ENCODE data around the gene RGS19.
"Not testable (repeated sequence)": the region's sequence is repeated elsewhere in the genome, so short reads cannot be mapped to it uniquely, and the experiment has no call there.

The RGS19 gene

GRCh38 chr20:64079273-64080012, at the start of gene RGS19:
RGS19 (minus strand) TSS chr20:64079518; CDS start chr20:64076886, 2,632 bp downstream.
- DNase-seq (ENCODE audit: low read depth, low spot score) = peak; percentile 46

GRCh38 chr20:64123517-64123916, 44.2 kb upstream of the RGS19 start:
- DNase-seq (ENCODE audit: low read depth, low spot score) = not testable (repeated sequence)

GRCh38 chr20:64122927-64123326, 43.6 kb upstream of the RGS19 start:
- not testable (repeated sequence) for DNase-seq (ENCODE audit: low read depth, low spot score)

- no peak for DNase-seq (ENCODE audit: low read depth, low spot score)
These were observed 42.3 kb upstream of the RGS19 start for GRCh38 chr20:64121586-64121985.

GRCh38 chr20:64119681-64120341, 40.5 kb upstream of the RGS19 start:
- DNase-seq (ENCODE audit: low read depth, low spot score) = no peak

GRCh38 chr20:64119301-64119680, 40.0 kb upstream of the RGS19 start:
- DNase-seq (ENCODE audit: low read depth, low spot score) = no peak

- DNase-seq (ENCODE audit: low read depth, low spot score) = not testable (repeated sequence)
These were observed 38.1 kb upstream of the RGS19 start for GRCh38 chr20:64117432-64117777.

GRCh38 chr20:64116541-64117431, 37.5 kb upstream of the RGS19 start:
- DNase-seq (ENCODE audit: low read depth, low spot score) = no peak

- DNase-seq (ENCODE audit: low read depth, low spot score) = no peak
These were observed 36.7 kb upstream of the RGS19 start for GRCh38 chr20:64116016-64116415.

- no peak for DNase-seq (ENCODE audit: low read depth, low spot score)
These were observed 36.0 kb upstream of the RGS19 start for GRCh38 chr20:64115171-64115911.

GRCh38 chr20:64114356-64114971, 35.1 kb upstream of the RGS19 start:
- no peak for DNase-seq (ENCODE audit: low read depth, low spot score)

- DNase-seq (ENCODE audit: low read depth, low spot score) = no peak
These were observed 34.6 kb upstream of the RGS19 start for GRCh38 chr20:64113796-64114355.

- DNase-seq (ENCODE audit: low read depth, low spot score) = no peak
These were observed 34.1 kb upstream of the RGS19 start for GRCh38 chr20:64113444-64113775.

GRCh38 chr20:64112691-64113443, 33.5 kb upstream of the RGS19 start:
- no peak for DNase-seq (ENCODE audit: low read depth, low spot score)

GRCh38 chr20:64111841-64112641, 32.7 kb upstream of the RGS19 start:
- DNase-seq (ENCODE audit: low read depth, low spot score) = no peak

GRCh38 chr20:64110411-64111068, 31.2 kb upstream of the RGS19 start:
- no peak for DNase-seq (ENCODE audit: low read depth, low spot score)

GRCh38 chr20:64109831-64110391, 30.6 kb upstream of the RGS19 start:
- DNase-seq (ENCODE audit: low read depth, low spot score) = no peak
